ENCODE data around the gene ZC3H11A. TPM values are rescaled to one million over a fixed set of nuclear protein-coding genes. Genes with fewer than 3 reads are reported as not detected.

The ZC3H11A gene
- total RNA-seq, 3 donors from 2014 or later (not counting 1 experiment from before 2014, with no cell fraction given): 71.1 to 79.9 (median 78.2) TPM

DNA sequence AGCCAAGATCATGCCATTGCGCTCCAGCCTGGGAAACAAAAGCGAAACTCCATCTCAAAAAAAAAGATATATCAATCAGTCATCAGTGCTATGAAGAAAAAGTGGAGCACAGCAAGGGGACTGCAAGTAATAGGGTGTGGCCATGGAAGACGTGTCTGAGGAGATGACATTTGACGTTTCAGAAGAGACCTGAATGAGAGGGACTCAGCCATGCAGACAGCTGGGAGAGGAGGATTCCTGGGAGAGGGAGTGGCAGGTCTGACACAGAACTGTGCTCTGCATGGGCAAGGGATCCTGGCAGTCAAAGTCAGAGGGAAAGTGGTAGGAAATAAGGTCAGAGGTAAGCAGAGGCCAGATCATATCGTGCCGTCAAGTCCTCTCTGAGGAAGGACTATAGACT lies 27.2 kb upstream of the ZC3H11A start:
- H3K27me3 ChIP-seq (ENCODE audit: control insufficient read depth, insufficient read depth, low read length): no peaks in the 10 kb centered on the region
- no peaks in the 10 kb centered on the region for H3K9me3 ChIP-seq (ENCODE audit: control insufficient read depth, insufficient read depth, low read length)
- peaks cover 30% of the 10 kb centered on the region for H3K36me3 ChIP-seq (ENCODE audit: control insufficient read depth, insufficient read depth, low read length)
- intact Hi-C loops (cut with micrococcal nuclease): loop anchor here (5.0 to 10.0 kb wide), 2 partner anchors 113 to 481 kb away; no protein-coding TSS in a partner anchor
- TF ChIP-seq, protein P1, sequence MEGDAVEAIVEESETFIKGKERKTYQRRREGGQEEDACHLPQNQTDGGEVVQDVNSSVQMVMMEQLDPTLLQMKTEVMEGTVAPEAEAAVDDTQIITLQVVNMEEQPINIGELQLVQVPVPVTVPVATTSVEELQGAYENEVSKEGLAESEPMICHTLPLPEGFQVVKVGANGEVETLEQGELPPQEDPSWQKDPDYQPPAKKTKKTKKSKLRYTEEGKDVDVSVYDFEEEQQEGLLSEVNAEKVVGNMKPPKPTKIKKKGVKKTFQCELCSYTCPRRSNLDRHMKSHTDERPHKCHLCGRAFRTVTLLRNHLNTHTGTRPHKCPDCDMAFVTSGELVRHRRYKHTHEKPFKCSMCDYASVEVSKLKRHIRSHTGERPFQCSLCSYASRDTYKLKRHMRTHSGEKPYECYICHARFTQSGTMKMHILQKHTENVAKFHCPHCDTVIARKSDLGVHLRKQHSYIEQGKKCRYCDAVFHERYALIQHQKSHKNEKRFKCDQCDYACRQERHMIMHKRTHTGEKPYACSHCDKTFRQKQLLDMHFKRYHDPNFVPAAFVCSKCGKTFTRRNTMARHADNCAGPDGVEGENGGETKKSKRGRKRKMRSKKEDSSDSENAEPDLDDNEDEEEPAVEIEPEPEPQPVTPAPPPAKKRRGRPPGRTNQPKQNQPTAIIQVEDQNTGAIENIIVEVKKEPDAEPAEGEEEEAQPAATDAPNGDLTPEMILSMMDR (IDR thresholded peaks at IDR 0.05): no peak
- Mint-ChIP-seq H3K27ac (peak overlapping the region; percentile 71 to 86), H3K36me3 (no peaks in the 10 kb centered on the region), H3K27me3 (ENCODE audit: low read depth in 2 of 2) (no peaks in the 10 kb centered on the region), H3K9me3 (no peaks in the 10 kb centered on the region), H3K4me1 (peaks cover 61 to 63% of the 10 kb centered on the region in 2 donors), H3K4me3 (peak overlapping the region; percentile 71)
- 76% methylated on average over 4 of the region's 6 CpGs for WGBS (ENCODE audit: insufficient coverage)
- peaks cover 58% of the 10 kb centered on the region for H3K4me1 ChIP-seq (ENCODE audit: control insufficient read depth, insufficient read depth, low read length)
- H3K27ac ChIP-seq (ENCODE audit: low read length): peak overlapping the region; percentile 17
- no peak overlapping the region for H3K4me3 ChIP-seq (ENCODE audit: low read length)
- ATAC-seq (no peak), DNase-seq (peak in 1 of 2 donors; percentile 23)

DNA sequence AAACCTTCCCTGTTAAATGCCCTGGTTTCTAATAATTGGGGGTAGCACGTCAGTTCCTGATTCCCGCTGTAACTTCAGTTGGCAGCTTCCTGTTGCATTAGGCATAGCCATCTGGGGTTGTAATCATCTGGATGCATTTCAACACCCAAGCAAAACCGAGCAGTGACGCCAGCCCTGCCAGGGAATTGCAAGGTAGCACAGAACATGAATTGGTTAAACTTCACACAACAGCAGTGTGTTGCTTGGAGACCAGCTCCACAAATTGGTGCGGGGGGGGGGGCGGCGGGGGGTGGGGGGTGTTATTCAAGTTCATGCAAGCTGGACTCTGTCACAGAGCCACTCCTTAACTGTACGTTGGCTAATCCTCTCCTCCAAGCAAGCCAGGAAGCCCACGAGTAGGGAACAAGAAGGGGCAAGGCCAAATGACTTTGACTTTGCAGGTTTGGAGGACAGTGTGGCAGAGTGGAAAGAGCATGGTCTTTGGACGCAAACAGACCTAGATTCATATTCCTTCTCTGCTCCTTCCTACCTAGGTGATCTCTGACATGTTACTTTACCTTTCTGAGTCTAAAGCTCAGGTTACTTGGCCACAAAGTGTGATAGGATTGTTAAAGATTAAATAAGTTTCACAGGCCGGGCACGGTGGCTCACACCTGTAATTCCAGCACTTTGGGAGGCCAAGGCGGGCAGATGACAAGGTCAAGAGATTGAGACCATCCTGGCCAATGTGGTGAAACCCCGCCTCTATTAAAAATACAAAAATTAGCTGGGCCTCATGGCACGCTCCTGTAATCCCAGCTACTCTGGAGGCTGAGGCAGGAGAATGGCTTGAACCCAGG lies 25.7 kb upstream of the ZC3H11A start:
- Mint-ChIP-seq H3K9me3 (no peaks in the 10 kb centered on the region), H3K36me3 (no peaks in the 10 kb centered on the region), H3K27me3 (ENCODE audit: low read depth in 2 of 2) (no peaks in the 10 kb centered on the region), H3K4me1 (peaks cover 46 to 49% of the 10 kb centered on the region in 2 donors), H3K4me3 (peak overlapping the region; percentile 71), H3K27ac (peak overlapping the region; percentile 71 to 86)
- no peaks in the 10 kb centered on the region for H3K27me3 ChIP-seq (ENCODE audit: control insufficient read depth, insufficient read depth, low read length)
- H3K4me3 ChIP-seq (ENCODE audit: low read length): no peak overlapping the region
- TF ChIP-seq, protein P1 (IDR thresholded peaks at IDR 0.05): no peak
- peak overlapping the region; percentile 42 for H3K27ac ChIP-seq (ENCODE audit: low read length)
- whole genome bisulfite sequencing (ENCODE audit: insufficient coverage): 70% methylated on average over 12 of the region's 15 CpGs
- DNase-seq: peak in 1 of 2 donors; percentile 26
- ATAC-seq: peak in 2 of 3 donors; percentile 9 to 24
- intact Hi-C loops (cut with micrococcal nuclease): loop anchor here (1.0 to 10.0 kb wide), 3 partner anchors 115 to 482 kb away; partner anchors contain the start of gene ATP2B4
- peaks cover 43% of the 10 kb centered on the region for H3K4me1 ChIP-seq (ENCODE audit: control insufficient read depth, insufficient read depth, low read length)
- H3K36me3 ChIP-seq (ENCODE audit: control insufficient read depth, insufficient read depth, low read length): peaks cover 41% of the 10 kb centered on the region
- no peaks in the 10 kb centered on the region for H3K9me3 ChIP-seq (ENCODE audit: control insufficient read depth, insufficient read depth, low read length)

DNA sequence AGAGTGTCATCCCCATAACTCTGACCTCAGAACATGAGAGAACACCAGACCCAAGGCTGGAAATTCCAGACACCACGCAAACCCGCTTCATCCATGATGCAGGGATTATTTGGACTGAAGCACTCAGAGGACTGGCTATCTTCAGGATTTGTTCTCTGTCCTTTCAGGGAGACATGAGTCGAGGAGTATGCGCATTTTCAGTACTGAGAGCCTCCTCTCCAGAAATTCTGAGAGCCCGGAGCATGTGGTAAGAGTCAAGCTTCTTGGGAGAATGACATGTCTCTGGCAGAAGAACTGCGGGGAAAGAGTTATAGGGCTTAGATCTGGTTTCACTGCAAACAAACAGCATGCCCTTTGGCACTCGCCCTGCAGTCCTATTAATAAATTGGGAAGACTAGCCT lies 23.5 kb upstream of the ZC3H11A start:
- H3K4me3 ChIP-seq (ENCODE audit: low read length): no peak overlapping the region
- ATAC-seq (no peak), DNase-seq (no peak)
- Mint-ChIP-seq H3K9me3 (no peaks in the 10 kb centered on the region), H3K4me3 (no peak overlapping the region), H3K27ac (peak overlapping the region; percentile 71 to 86), H3K4me1 (peaks cover 45 to 47% of the 10 kb centered on the region in 2 donors), H3K36me3 (no peaks in the 10 kb centered on the region), H3K27me3 (ENCODE audit: low read depth in 2 of 2) (no peaks in the 10 kb centered on the region)
- H3K9me3 ChIP-seq (ENCODE audit: control insufficient read depth, insufficient read depth, low read length): no peaks in the 10 kb centered on the region
- no peak overlapping the region for H3K27ac ChIP-seq (ENCODE audit: low read length)
- no peaks in the 10 kb centered on the region for H3K27me3 ChIP-seq (ENCODE audit: control insufficient read depth, insufficient read depth, low read length)
- peaks cover 36% of the 10 kb centered on the region for H3K4me1 ChIP-seq (ENCODE audit: control insufficient read depth, insufficient read depth, low read length)
- TF ChIP-seq, protein P1 (IDR thresholded peaks at IDR 0.05): no peak
- 99% methylated on average over 6 of the region's 7 CpGs for WGBS (ENCODE audit: insufficient coverage)
- peaks cover 49% of the 10 kb centered on the region for H3K36me3 ChIP-seq (ENCODE audit: control insufficient read depth, insufficient read depth, low read length)
- intact Hi-C loops (cut with micrococcal nuclease): no loop called here

Data from natural killer cell (primary cell).